ENCODE measurements around the gene PLD1.

PLD1 gene

GRCh38 chr3:171755015-171755589 is 55.2 kb downstream of the PLD1 start:
- no peak overlapping the region for H2BK120ac ChIP-seq (ENCODE audit: low read depth, low read length)
- H3K27me3 ChIP-seq (ENCODE audit: insufficient read depth, low read length, poor library complexity), result peaks cover 1% of the 10 kb centered on the region
- H3K79me2 ChIP-seq (ENCODE audit: control insufficient read depth, insufficient read depth, low read length), result no peaks in the 10 kb centered on the region
- H2BK5ac ChIP-seq (ENCODE audit: low read length), result no peak overlapping the region
- no peaks in the 10 kb centered on the region for H3K79me1 ChIP-seq (ENCODE audit: low read length)
- H3K4me1 ChIP-seq (ENCODE audit: control insufficient read depth, low read depth, low read length), result no peaks in the 10 kb centered on the region
- WGBS (ENCODE audit: extremely low coverage, insufficient coverage, low lambda C conversion rate), result no CpG with 5 or more reads among the region's 2 CpGs
- no peak overlapping the region for H3K27ac ChIP-seq (ENCODE audit: low read depth, low read length)
- H3K4ac ChIP-seq (ENCODE audit: low read depth, low read length), result no peak overlapping the region
- no peak overlapping the region for H3K23ac ChIP-seq (ENCODE audit: low read length)
- no peak overlapping the region for H4K8ac ChIP-seq (ENCODE audit: low read depth, low read length)
- H3K18ac ChIP-seq (ENCODE audit: low read length), result no peak overlapping the region
- no peaks in the 10 kb centered on the region for H3K36me3 ChIP-seq (ENCODE audit: control insufficient read depth, insufficient read depth, low read length)
- no peak overlapping the region for H3K4me3 ChIP-seq (ENCODE audit: low read length)
- DNase-seq, result no peak
- no peak overlapping the region for H4K5ac ChIP-seq (ENCODE audit: low read length)
- H2BK15ac ChIP-seq (replicated peaks; ENCODE audit: low read depth), result no peak overlapping the region
- no peak overlapping the region for H3K56ac ChIP-seq (ENCODE audit: low read length)
- H3K4me2 ChIP-seq (ENCODE audit: low read length), result no peak overlapping the region
- H3K9ac ChIP-seq (ENCODE audit: low read length), result no peak overlapping the region
- no peak overlapping the region for H2AK5ac ChIP-seq (ENCODE audit: low read length)

GRCh38 chr3:171753665-171754408 is 56.4 kb downstream of the PLD1 start:
- H3K4ac ChIP-seq (ENCODE audit: low read depth, low read length), result no peak overlapping the region
- no peaks in the 10 kb centered on the region for H3K36me3 ChIP-seq (ENCODE audit: control insufficient read depth, insufficient read depth, low read length)
- DNase-seq, result no peak
- H2BK15ac ChIP-seq (replicated peaks; ENCODE audit: low read depth), result no peak overlapping the region
- WGBS (ENCODE audit: extremely low coverage, insufficient coverage, low lambda C conversion rate), result no CpG with 5 or more reads among the region's 5 CpGs
- no peak overlapping the region for H3K4me2 ChIP-seq (ENCODE audit: low read length)
- no peak overlapping the region for H2BK120ac ChIP-seq (ENCODE audit: low read depth, low read length)
- no peaks in the 10 kb centered on the region for H3K79me2 ChIP-seq (ENCODE audit: control insufficient read depth, insufficient read depth, low read length)
- H2AK5ac ChIP-seq (ENCODE audit: low read length), result no peak overlapping the region
- H3K27ac ChIP-seq (ENCODE audit: low read depth, low read length), result no peak overlapping the region
- H3K4me1 ChIP-seq (ENCODE audit: control insufficient read depth, low read depth, low read length), result peaks cover 4% of the 10 kb centered on the region
- H3K79me1 ChIP-seq (ENCODE audit: low read length), result no peaks in the 10 kb centered on the region
- H3K27me3 ChIP-seq (ENCODE audit: insufficient read depth, low read length, poor library complexity), result no peaks in the 10 kb centered on the region
- no peak overlapping the region for H3K56ac ChIP-seq (ENCODE audit: low read length)
- H4K5ac ChIP-seq (ENCODE audit: low read length), result no peak overlapping the region
- no peak overlapping the region for H3K23ac ChIP-seq (ENCODE audit: low read length)
- H3K4me3 ChIP-seq (ENCODE audit: low read length), result no peak overlapping the region
- no peak overlapping the region for H4K8ac ChIP-seq (ENCODE audit: low read depth, low read length)
- no peak overlapping the region for H2BK5ac ChIP-seq (ENCODE audit: low read length)
- H3K9ac ChIP-seq (ENCODE audit: low read length), result no peak overlapping the region
- H3K18ac ChIP-seq (ENCODE audit: low read length), result no peak overlapping the region

- Histone ChIP-seq H3K9ac (ENCODE audit: low read length) (no peak overlapping the region), H3K79me2 (ENCODE audit: control insufficient read depth, insufficient read depth, low read length) (no peaks in the 10 kb centered on the region), H3K4ac (ENCODE audit: low read depth, low read length) (no peak overlapping the region), H3K36me3 (ENCODE audit: control insufficient read depth, insufficient read depth, low read length) (no peaks in the 10 kb centered on the region), H2BK5ac (ENCODE audit: low read length) (no peak overlapping the region), H3K56ac (ENCODE audit: low read length) (no peak overlapping the region), H4K8ac (ENCODE audit: low read depth, low read length) (no peak overlapping the region), H2AK5ac (ENCODE audit: low read length) (no peak overlapping the region), H2BK15ac (replicated peaks; ENCODE audit: low read depth) (no peak overlapping the region), H3K4me3 (ENCODE audit: low read length) (no peak overlapping the region), H3K18ac (ENCODE audit: low read length) (no peak overlapping the region), H3K23ac (ENCODE audit: low read length) (no peak overlapping the region), H3K4me2 (ENCODE audit: low read length) (no peak overlapping the region), H3K4me1 (ENCODE audit: control insufficient read depth, low read depth, low read length) (peaks cover 6% of the 10 kb centered on the region), H3K79me1 (ENCODE audit: low read length) (no peaks in the 10 kb centered on the region), H3K27me3 (ENCODE audit: insufficient read depth, low read length, poor library complexity) (no peaks in the 10 kb centered on the region), H4K5ac (ENCODE audit: low read length) (no peak overlapping the region), H2BK120ac (ENCODE audit: low read depth, low read length) (no peak overlapping the region), H3K27ac (ENCODE audit: low read depth, low read length) (no peak overlapping the region)
- no peak for DNase-seq
- whole genome bisulfite sequencing (ENCODE audit: extremely low coverage, insufficient coverage, low lambda C conversion rate), result no CpG with 5 or more reads among the region's 5 CpGs
Observed at GRCh38 chr3:171753025-171753472, 57.2 kb downstream of the PLD1 start.

- no peak overlapping the region for H2BK5ac ChIP-seq (ENCODE audit: low read length)
- H3K79me2 ChIP-seq (ENCODE audit: control insufficient read depth, insufficient read depth, low read length), result no peaks in the 10 kb centered on the region
- no peak overlapping the region for H2BK15ac ChIP-seq (replicated peaks; ENCODE audit: low read depth)
- no peak overlapping the region for H3K4me3 ChIP-seq (ENCODE audit: low read length)
- H4K5ac ChIP-seq (ENCODE audit: low read length), result no peak overlapping the region
- no peak for DNase-seq
- H3K36me3 ChIP-seq (ENCODE audit: control insufficient read depth, insufficient read depth, low read length), result no peaks in the 10 kb centered on the region
- H2AK5ac ChIP-seq (ENCODE audit: low read length), result no peak overlapping the region
- H3K79me1 ChIP-seq (ENCODE audit: low read length), result no peaks in the 10 kb centered on the region
- H3K4me1 ChIP-seq (ENCODE audit: control insufficient read depth, low read depth, low read length), result peaks cover 6% of the 10 kb centered on the region
- H3K23ac ChIP-seq (ENCODE audit: low read length), result no peak overlapping the region
- no peaks in the 10 kb centered on the region for H3K27me3 ChIP-seq (ENCODE audit: insufficient read depth, low read length, poor library complexity)
- no peak overlapping the region for H4K8ac ChIP-seq (ENCODE audit: low read depth, low read length)
- H3K4me2 ChIP-seq (ENCODE audit: low read length), result no peak overlapping the region
- no peak overlapping the region for H2BK120ac ChIP-seq (ENCODE audit: low read depth, low read length)
- H3K4ac ChIP-seq (ENCODE audit: low read depth, low read length), result no peak overlapping the region
- no peak overlapping the region for H3K56ac ChIP-seq (ENCODE audit: low read length)
- H3K27ac ChIP-seq (ENCODE audit: low read depth, low read length), result no peak overlapping the region
- no CpG with 5 or more reads among the region's 2 CpGs for WGBS (ENCODE audit: extremely low coverage, insufficient coverage, low lambda C conversion rate)
- no peak overlapping the region for H3K9ac ChIP-seq (ENCODE audit: low read length)
- no peak overlapping the region for H3K18ac ChIP-seq (ENCODE audit: low read length)
Observed at GRCh38 chr3:171752329-171752728, 58.0 kb downstream of the PLD1 start.

GRCh38 chr3:171749124-171749523 is 61.2 kb downstream of the PLD1 start:
- no peak overlapping the region for H3K9ac ChIP-seq (ENCODE audit: low read length)
- no peak overlapping the region for H3K56ac ChIP-seq (ENCODE audit: low read length)
- H2BK15ac ChIP-seq (replicated peaks; ENCODE audit: low read depth), result no peak overlapping the region
- no peaks in the 10 kb centered on the region for H3K79me1 ChIP-seq (ENCODE audit: low read length)
- no CpG with 5 or more reads among the region's 1 CpG for WGBS (ENCODE audit: extremely low coverage, insufficient coverage, low lambda C conversion rate)
- H4K5ac ChIP-seq (ENCODE audit: low read length), result no peak overlapping the region
- no peak overlapping the region for H2BK120ac ChIP-seq (ENCODE audit: low read depth, low read length)
- no peak overlapping the region for H4K8ac ChIP-seq (ENCODE audit: low read depth, low read length)
- H3K4me3 ChIP-seq (ENCODE audit: low read length), result no peak overlapping the region
- H2BK5ac ChIP-seq (ENCODE audit: low read length), result no peak overlapping the region
- no peak overlapping the region for H3K4me2 ChIP-seq (ENCODE audit: low read length)
- H3K23ac ChIP-seq (ENCODE audit: low read length), result no peak overlapping the region
- H3K27me3 ChIP-seq (ENCODE audit: insufficient read depth, low read length, poor library complexity), result no peaks in the 10 kb centered on the region
- no peak overlapping the region for H3K27ac ChIP-seq (ENCODE audit: low read depth, low read length)
- H3K4me1 ChIP-seq (ENCODE audit: control insufficient read depth, low read depth, low read length), result peaks cover 6% of the 10 kb centered on the region
- H3K18ac ChIP-seq (ENCODE audit: low read length), result no peak overlapping the region
- H2AK5ac ChIP-seq (ENCODE audit: low read length), result no peak overlapping the region
- no peaks in the 10 kb centered on the region for H3K36me3 ChIP-seq (ENCODE audit: control insufficient read depth, insufficient read depth, low read length)
- no peak overlapping the region for H3K4ac ChIP-seq (ENCODE audit: low read depth, low read length)
- no peaks in the 10 kb centered on the region for H3K79me2 ChIP-seq (ENCODE audit: control insufficient read depth, insufficient read depth, low read length)
- peak; percentile 6 for DNase-seq

Measured in mesendoderm (in vitro differentiated cells).